ENCODE data around the gene RNF214.

GRCh38 chr11:117197516-117198456, 34.7 kb upstream of the RNF214 start:
- TF ChIP-seq CTCF (IDR thresholded peaks at IDR 0.05) (peak in 2 of 3 donors; percentile 23 to 50), POLR2A (IDR thresholded peaks at IDR 0.05) (no peak)
